PC-3 (cell line): ENCODE results near the gene BATF3. TPM values are rescaled to one million over a fixed set of nuclear protein-coding genes. Genes with fewer than 3 reads are reported as not detected.

Experiments
- ATAC-seq: fragments of 200-7000 bp; cut with Tn5 transposase; 2 replicates; pipeline ENCODE4 v1.9.1; 2020; ENCODE audit warnings: mild to moderate bottlenecking, moderate library complexity
- Bru-seq: library from RNA; stranded (reverse); fragments of 400-500 nt; gene quantifications from one replicate; lab custom pipeline; 2021; lab: Mats Ljungman, UMichigan
- BruChase-seq, 2 experiments: library from RNA; stranded (reverse); fragments of 400-500 nt; gene quantifications; one replicate each; lab custom pipeline; 2021; lab: Mats Ljungman, UMichigan
- BruUV-seq: library from RNA; stranded (reverse); fragments of 400-500 nt; replicated peaks from 2 replicates; lab custom pipeline; 2021; lab: Mats Ljungman, UMichigan
- CTCF ChIA-PET: fragments of 300-600 bp; sonication (Branson Sonifier 250); formaldehyde crosslinking; loops from one replicate; lab custom pipeline; 2022; ENCODE audit warnings: antibody characterized with exemption; lab: Charles Lee
- POLR2A ChIA-PET: fragments of 300-600 bp; sonication (Branson Sonifier 250); formaldehyde crosslinking; loops from one replicate; lab custom pipeline; 2022; ENCODE audit warnings: antibody characterized with exemption; ENCODE audit not compliant: unreplicated experiment; lab: Charles Lee
- DNase-seq: peaks from one replicate; pipeline ENCODE4 v3.0.0-alpha.2; 2015
- H2AFZ ChIP-seq: fragments of 300-600 bp; sonication (generic); 2 replicates; pipeline ENCODE4 v1.6.0; 2016; ENCODE audit warnings: antibody characterized with exemption, low read length
- H3F3A ChIP-seq: fragments of 300-600 bp; sonication (generic); one replicate; pipeline ENCODE4 v1.6.0; 2017; ENCODE audit warnings: antibody characterized with exemption, low read length, control low read depth, mild to moderate bottlenecking; ENCODE audit not compliant: unreplicated experiment
- H3K27ac ChIP-seq: fragments of 300-600 bp; sonication (generic); 2 replicates; pipeline ENCODE4 v1.5.1; 2016; ENCODE audit warnings: mild to moderate bottlenecking, low read length
- H3K27me3 ChIP-seq: fragments of 300-600 bp; sonication (generic); 2 replicates; pipeline ENCODE4 v1.6.1; 2016; ENCODE audit warnings: low read length, mixed read lengths
- H3K36me3 ChIP-seq: fragments of 300-600 bp; sonication (generic); 2 replicates; pipeline ENCODE4 v1.6.1; 2016; ENCODE audit warnings: low read depth, mixed run types, low read length, mixed read lengths
- H3K4me1 ChIP-seq: fragments of 300-600 bp; sonication (generic); 2 replicates; pipeline ENCODE4 v1.5.1; 2016; ENCODE audit warnings: low read length; ENCODE audit not compliant: insufficient read depth
- H3K4me2 ChIP-seq: fragments of 300-600 bp; sonication (generic); 2 replicates; pipeline ENCODE4 v1.6.0; 2016; ENCODE audit warnings: low read length
- H3K4me3 ChIP-seq: fragments of 300-600 bp; sonication (generic); 2 replicates; pipeline ENCODE4 v1.5.1; 2016; ENCODE audit warnings: mild to moderate bottlenecking, low read length, mixed read lengths
- H3K79me2 ChIP-seq: fragments of 300-600 bp; sonication (generic); 2 replicates; pipeline ENCODE4 v1.6.1; 2017; ENCODE audit warnings: low read length, mixed read lengths
- H3K9ac ChIP-seq: fragments of 300-600 bp; sonication (generic); 2 replicates; pipeline ENCODE4 v1.6.0; 2016; ENCODE audit warnings: mild to moderate bottlenecking, low read length
- H3K9me2 ChIP-seq: fragments of 300-600 bp; sonication (generic); replicated peaks from 2 replicates; pipeline ENCODE4 v1.6.1; 2016; ENCODE audit warnings: mixed run types, low read length, mixed read lengths
- H3K9me3 ChIP-seq: fragments of 300-600 bp; sonication (generic); 2 replicates; pipeline ENCODE4 v1.6.1; 2016; ENCODE audit warnings: low read length, mixed read lengths
- H4K20me1 ChIP-seq: fragments of 300-600 bp; sonication (generic); 2 replicates; pipeline ENCODE4 v1.6.1; 2016; ENCODE audit warnings: low read length, mixed read lengths
- CTCF ChIP-seq: fragments of 300-600 bp; sonication (generic); conservative IDR thresholded peaks from 2 replicates; pipeline ENCODE4 v1.5.1; 2017; ENCODE audit warnings: antibody characterized with exemption, low read depth, mild to moderate bottlenecking, low read length
- EZH2 ChIP-seq: fragments of 300-600 bp; sonication (generic); IDR thresholded peaks from one replicate; pipeline ENCODE4 v1.6.1; 2017; ENCODE audit warnings: antibody characterized with exemption, mild to moderate bottlenecking, low read length; ENCODE audit not compliant: unreplicated experiment
- EZH2phosphoT487 ChIP-seq: fragments of 300-600 bp; sonication (generic); IDR thresholded peaks from 2 replicates; pipeline ENCODE4 v1.6.1; 2018; ENCODE audit warnings: mild to moderate bottlenecking, antibody characterized with exemption, low read length, borderline replicate concordance
- intact Hi-C: fragments of 100-400 bp; cut with micrococcal nuclease; formaldehyde crosslinking; loops from 2 replicates; pipeline ENCODE4 v1.9.0; 2023
- long read RNA-seq: library from polyadenylated mRNA; unstranded; transcript quantifications from one replicate; pipeline ENCODE4 v2.0.0, GENCODE V29; 2021; ENCODE audit not compliant: unreplicated experiment
- total RNA-seq: library from RNA; depleted of rRNA; stranded (reverse); fragments of >200 nt; gene quantifications from 2 replicates; pipeline ENCODE4 v1.2.3, GENCODE V29; 2014; rRNA removed

BATF3 gene
- total RNA-seq (4.3 and 5.5 TPM in 2 replicates), Bru-seq, nascent RNA (percentile 31 among the genes with signal in this experiment), BruChase-seq, experiment 1, labeled RNA remaining after a 6-hour chase (percentile 39 among the genes with signal in this experiment), BruChase-seq, experiment 2, labeled RNA remaining after a 2-hour chase (percentile 44 among the genes with signal in this experiment)
- long read RNA-seq, partial matches to known transcripts = 0 of 3 reads
- long read RNA-seq, other reads (novel, unspliced or antisense) = 1 of 3 reads

DNA sequence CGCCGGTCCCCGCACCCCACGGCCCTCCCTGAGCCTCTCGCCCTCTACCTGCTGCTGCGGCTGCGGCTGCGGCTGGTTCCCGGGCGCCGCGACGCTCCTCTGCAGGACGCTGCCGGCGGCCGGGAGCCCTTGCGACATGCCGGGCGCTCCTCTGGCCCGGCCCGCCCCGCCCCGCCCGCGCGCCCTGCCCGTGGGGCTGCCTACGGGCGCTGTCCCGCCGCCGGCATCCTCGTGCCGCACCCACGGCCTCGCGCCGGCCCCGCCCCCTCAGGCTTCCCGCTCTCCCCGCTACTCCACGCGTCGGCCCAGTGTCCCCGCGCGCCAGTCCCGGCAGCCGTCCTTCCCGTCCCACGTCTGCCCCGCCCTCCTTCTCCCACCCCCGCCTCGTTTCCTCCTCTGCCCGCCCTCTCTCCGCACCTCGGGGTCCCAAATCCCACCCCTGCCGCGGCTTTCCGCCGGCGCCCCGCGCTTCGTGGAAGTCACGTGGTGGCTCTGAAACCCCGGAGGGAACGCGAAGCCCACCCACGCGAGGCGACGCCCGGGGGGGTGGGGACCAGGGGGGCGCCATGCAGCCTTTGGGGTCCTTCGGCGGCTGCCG, at the start of gene BATF3:
TSS of gene BATF3 (minus strand) at position 216 of the 598 bp plus-strand sequence. CDS start at position 138, 78 bp downstream.
- peak; percentile 43 for ATAC-seq
- H3K4me2 ChIP-seq = peak within 1 kb of the TSS; percentile 81
- no peaks in the 10 kb centered on the region for H4K20me1 ChIP-seq
- peaks cover 77% of the 10 kb centered on the region for H3K27me3 ChIP-seq
- POLR2A ChIA-PET = no interaction called here
- no peak within 1 kb of the TSS for H3K27ac ChIP-seq
- peaks cover 18% of the 10 kb centered on the region for H3K4me1 ChIP-seq
- peak within 1 kb of the TSS; percentile 81 for H2AFZ ChIP-seq
- H3K9ac ChIP-seq = no peak within 1 kb of the TSS
- BruUV-seq = no TSS peak
- DNase-seq = no peak
- H3F3A ChIP-seq = no peaks in the 10 kb centered on the region
- no peaks in the 10 kb centered on the region for H3K36me3 ChIP-seq
- peak within 1 kb of the TSS; percentile 63 for H3K4me3 ChIP-seq
- no peaks in the 10 kb centered on the region for H3K79me2 ChIP-seq
- TF ChIP-seq EZH2phosphoT487 (no peak), EZH2 (no peak), CTCF (no peak)
- intact Hi-C loops = loop anchor here (2.0 to 5.0 kb wide), 2 partner anchors 17 to 222 kb away; no protein-coding TSS in a partner anchor
- no peaks in the 10 kb centered on the region for H3K9me3 ChIP-seq
- CTCF ChIA-PET = interaction anchor here (0.6 kb wide), 1 partner anchor 48 kb away, joined by 4 read pairs; no protein-coding TSS in a partner anchor
- no peaks in the 10 kb centered on the region for H3K9me2 ChIP-seq

DNA sequence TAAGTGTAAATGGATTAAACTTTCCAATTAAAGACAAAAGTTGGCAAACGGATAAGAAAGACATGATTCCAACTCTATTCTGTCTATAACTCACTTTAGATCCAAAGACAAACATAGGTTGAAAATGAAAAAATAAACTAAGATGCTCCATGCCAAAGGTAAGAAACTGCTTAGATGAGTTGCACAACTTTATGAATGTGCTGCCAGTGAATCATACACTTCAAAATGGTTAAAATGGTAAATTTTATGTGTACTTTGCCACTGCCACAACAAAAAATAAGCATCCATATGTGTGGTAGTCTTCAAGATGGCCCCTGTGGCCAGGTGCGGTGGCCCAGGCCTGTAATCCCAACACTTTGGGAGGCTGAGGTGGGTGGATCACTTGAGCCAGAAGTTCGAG, 46.9 kb upstream of the BATF3 start:
- H3K79me2 ChIP-seq = 0 out of 2 replicates have a peak, but pooled peaks cover 6% of the 10 kb centered on the region
- no TSS peak for BruUV-seq
- H3K27me3 ChIP-seq = no peaks in the 10 kb centered on the region
- H3K27ac ChIP-seq = no peak overlapping the region
- no peaks in the 10 kb centered on the region for H3K36me3 ChIP-seq
- H3K9ac ChIP-seq = no peak overlapping the region
- POLR2A ChIA-PET = no interaction called here
- no peaks in the 10 kb centered on the region for H4K20me1 ChIP-seq
- no peak overlapping the region for H3K4me3 ChIP-seq
- H3K4me1 ChIP-seq = no peaks in the 10 kb centered on the region
- H3K4me2 ChIP-seq = no peak overlapping the region
- CTCF ChIA-PET = no interaction called here
- ATAC-seq (no peak), DNase-seq (no peak)
- intact Hi-C loops = no loop called here
- no peaks in the 10 kb centered on the region for H3K9me2 ChIP-seq
- H2AFZ ChIP-seq = no peak overlapping the region
- H3K9me3 ChIP-seq = no peaks in the 10 kb centered on the region
- no peak for TF ChIP-seq EZH2
- no peak for TF ChIP-seq EZH2phosphoT487
- H3F3A ChIP-seq = no peaks in the 10 kb centered on the region

DNA sequence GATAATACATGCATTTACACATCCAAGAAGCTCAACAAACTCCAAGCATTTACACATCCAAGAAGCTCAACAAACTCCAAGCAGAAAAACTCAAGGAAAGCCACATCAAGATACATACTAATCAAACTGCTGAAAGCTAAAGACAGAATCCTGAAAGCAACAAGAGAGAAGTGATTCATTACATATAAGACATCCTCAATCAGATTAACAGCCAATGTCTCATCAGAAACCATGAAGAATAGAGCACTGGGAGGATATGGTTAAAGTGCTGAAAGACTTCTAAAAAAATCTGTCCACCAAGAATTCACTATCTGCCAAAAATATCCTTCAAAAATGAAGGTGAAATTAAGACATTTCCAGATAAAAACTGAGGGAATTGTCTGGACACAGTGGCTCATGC, 45.7 kb upstream of the BATF3 start:
- Histone ChIP-seq H3K4me3 (no peak overlapping the region), H3K27me3 (no peaks in the 10 kb centered on the region)
- POLR2A ChIA-PET = no interaction called here

More for the DNA sequence above, 45.7 kb upstream of the BATF3 start:
- TF ChIP-seq EZH2phosphoT487 (no peak), CTCF (no peak)
- Histone ChIP-seq H3K4me1 (no peaks in the 10 kb centered on the region), H2AFZ (no peak overlapping the region), H3K27ac (no peak overlapping the region), H3F3A (no peaks in the 10 kb centered on the region), H3K79me2 (0 out of 2 replicates have a peak, but pooled peaks cover 6% of the 10 kb centered on the region), H3K9me2 (no peaks in the 10 kb centered on the region), H3K9me3 (no peaks in the 10 kb centered on the region), H3K4me2 (no peak overlapping the region), H4K20me1 (no peaks in the 10 kb centered on the region), H3K9ac (no peak overlapping the region), H3K36me3 (0 out of 2 replicates have a peak, but pooled peaks cover 5% of the 10 kb centered on the region)
- no TSS peak for BruUV-seq
- CTCF ChIA-PET = no interaction called here
- DNase-seq = no peak
- intact Hi-C loops = no loop called here
- ATAC-seq = no peak
